GM19452 (cell line): Measurements from ENCODE around the gene TMCC2.
"Not testable (repeated sequence)": the region's sequence is repeated elsewhere in the genome, so short reads cannot be mapped to it uniquely, and the experiment has no call there.

Experiments
- ATAC-seq: cut with Tn5 transposase; IDR thresholded peaks from one replicate; pipeline ENCODE4 v1.9.1; 2021; ENCODE audit not compliant: unreplicated experiment

TMCC2 gene

GRCh38 chr1:205211839-205212536 is 15.8 kb upstream of the TMCC2 start:
- ATAC-seq, result peak; percentile 29

GRCh38 chr1:205214756-205215155 is 13.0 kb upstream of the TMCC2 start:
- no peak for ATAC-seq

DNA sequence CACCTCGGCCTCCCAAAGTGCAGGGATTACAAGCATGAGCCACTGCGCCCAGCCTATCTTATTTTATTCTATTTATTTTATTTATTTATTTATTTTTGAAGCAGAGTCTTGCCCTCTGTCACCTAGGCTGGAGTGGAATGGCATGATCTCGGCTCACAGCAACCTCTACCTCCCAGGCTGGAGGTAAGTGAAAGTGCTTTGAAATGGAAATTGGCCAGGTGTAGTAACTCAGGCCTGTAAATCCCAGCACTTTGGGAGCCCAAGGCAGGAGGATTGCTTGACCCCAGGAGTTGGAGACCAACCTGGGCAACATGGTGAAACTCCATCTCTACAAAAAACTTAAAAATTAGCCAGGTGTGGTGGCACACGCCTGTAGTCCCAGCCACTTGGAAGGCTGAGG is 11.2 kb upstream of the TMCC2 start:
- ATAC-seq, result no peak

GRCh38 chr1:205217418-205217817 is 10.3 kb upstream of the TMCC2 start:
- ATAC-seq, result no peak

DNA sequence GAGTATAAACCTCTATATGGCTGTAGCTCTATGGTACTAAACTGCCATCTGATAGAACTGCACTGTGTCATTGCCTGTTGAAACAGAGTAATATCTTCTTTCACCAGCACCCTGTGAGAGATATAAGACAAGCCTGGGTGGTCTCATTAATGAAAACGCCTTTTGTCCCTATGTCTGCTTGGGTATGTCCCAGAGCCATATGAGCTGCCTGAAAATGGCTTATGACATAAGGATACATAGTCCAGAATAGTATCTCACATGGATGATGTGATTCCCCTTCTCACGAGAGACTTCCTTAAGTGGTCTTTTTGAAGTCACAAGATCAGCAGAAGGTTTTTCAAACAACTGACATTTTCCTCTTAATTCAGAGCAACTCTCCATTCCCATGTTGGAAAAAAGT is 7.3 kb upstream of the TMCC2 start:
- no peak for ATAC-seq

- no peak for ATAC-seq
These were observed 3.0 kb upstream of the TMCC2 start for GRCh38 chr1:205224736-205225135.

DNA sequence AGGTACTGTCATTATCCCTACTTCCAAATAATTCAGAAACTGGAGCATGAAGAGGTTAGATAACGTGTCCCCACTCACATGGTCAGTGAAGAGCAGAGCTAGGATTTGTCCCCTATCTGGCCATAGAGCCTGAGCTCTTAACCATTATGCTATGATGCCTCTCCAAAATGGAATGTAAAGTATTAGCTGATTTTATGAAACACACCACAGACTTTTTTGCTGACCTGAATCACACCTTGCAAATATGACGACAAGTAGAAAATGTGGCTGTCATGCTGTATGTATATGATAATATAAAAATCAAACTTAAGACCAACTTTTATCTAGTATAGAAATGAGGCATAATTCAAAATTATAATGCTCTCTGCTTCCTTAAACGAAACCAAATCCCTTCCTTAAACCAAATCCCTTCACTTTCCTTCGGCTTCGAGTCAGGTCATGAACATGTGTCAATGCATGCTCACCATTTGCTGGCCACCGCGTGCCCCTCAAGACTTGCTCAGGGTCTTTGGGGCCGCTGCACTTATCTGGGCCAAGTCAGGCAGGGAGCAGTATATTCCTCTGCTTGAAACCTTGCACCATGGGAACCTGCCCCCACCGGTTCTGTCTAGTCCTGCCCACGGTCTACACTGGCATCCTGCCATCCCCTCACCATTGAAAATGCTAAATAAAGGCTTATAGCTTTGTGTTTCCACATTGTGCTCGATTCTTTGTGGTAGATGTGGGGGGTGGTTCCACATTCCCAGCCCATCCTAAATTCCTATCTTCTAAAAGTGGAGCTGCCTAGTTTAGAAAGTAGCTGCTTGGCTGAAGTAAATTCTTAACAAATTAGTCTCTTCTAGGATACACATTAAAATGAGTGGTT is 1.6 kb upstream of the TMCC2 start:
- no peak for ATAC-seq

DNA sequence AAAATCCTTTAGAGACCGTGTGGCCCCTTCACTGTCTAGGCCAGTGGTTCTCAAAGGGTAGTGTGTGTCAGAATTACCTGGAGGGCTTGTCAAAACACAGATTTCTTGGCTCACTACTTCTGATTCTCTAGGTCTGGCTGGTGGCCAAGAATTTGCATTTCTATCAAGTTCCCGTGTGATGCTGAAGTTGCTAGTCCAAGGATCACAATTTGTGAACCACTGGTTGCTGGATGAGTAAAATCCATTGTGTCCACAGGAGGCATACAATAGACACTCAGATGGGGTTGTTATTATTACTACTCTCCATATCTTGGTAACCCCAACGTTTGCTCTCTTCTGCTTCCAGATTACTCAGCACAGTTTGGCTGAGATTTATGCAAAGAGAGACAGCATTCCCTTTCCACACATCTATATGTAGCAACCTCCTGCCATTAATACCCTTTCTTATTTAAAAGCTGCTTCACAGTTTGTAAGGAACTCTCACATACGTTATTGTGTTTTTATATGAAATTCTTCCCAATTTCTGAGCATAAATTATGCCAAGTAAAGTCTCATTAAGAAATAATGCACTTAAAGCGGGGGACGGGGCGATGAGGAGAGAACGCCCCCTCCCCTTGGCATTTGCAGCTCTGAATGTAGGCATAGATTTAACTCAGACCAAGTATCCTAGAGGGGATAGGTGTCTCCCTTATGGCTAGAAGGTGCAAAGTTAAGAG is 720 bp upstream of the TMCC2 start:
- no peak for ATAC-seq

GRCh38 chr1:205228093-205228521 is 361 bp downstream of the TMCC2 start:
- no peak for ATAC-seq

GRCh38 chr1:205229399-205229871 is 1.7 kb downstream of the TMCC2 start:
- no peak for ATAC-seq

GRCh38 chr1:205229916-205230700 is 2.4 kb downstream of the TMCC2 start:
- no peak for ATAC-seq

- no peak for ATAC-seq
These were observed 3.2 kb downstream of the TMCC2 start for GRCh38 chr1:205230982-205231381.

DNA sequence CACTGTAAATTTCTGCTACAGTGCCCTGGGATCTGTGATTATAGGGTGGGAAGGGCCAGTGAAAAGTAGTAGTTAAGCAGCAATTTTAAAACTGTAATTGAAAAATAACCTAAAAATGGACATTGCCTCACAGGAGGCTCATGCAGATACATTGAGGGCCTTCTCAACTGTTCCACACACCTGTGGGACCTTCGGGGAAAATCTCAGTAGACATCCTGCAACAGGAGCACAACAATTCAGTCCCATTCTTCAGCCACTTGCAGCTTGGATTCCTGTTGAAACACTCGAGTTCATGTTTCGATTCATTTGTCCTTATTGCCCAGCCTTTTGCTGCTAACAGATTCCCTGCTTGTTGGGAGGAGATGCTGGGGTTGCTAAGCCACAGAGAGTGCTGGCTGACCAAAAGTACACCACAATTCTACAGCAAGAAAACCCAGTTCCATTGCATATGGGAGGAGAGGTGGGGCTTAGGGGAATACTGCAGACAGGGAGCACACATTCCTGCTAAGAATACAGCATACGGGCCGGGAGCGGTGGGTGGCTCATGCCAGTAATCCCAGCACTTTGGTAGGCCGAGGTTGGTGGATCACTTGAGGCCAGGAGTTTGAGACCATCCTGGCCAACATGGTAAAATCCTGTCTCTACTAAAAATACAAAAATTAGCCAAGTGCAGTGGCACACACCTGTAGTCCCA is 4.5 kb downstream of the TMCC2 start:
- no peak for ATAC-seq

DNA sequence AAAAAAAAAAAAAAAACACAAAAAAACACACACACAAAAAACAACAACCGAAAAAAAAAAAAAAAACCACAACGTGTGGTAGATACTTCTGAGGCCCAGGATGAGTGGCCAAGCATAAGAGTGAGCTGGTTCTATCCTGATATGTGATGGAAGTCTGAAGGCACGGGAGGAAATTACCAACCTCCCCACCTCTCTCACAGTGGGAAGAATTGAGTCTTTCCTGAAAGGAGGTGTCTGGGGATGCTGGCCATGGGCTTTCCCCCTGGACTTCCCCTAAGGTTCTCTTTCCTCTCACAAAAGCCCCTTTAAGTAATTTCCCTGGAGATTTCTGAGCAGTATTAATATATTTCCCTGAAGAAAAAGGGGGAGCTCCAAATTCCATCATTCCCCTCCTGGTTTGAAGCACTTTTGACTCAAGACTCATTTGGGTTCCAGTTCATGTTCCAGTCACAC is 5.2 kb downstream of the TMCC2 start:
- ATAC-seq, result no peak

- ATAC-seq, result not testable (repeated sequence)
These were observed 6.2 kb downstream of the TMCC2 start for GRCh38 chr1:205233986-205234385.

GRCh38 chr1:205235951-205236350 is 8.2 kb downstream of the TMCC2 start:
- no peak for ATAC-seq

DNA sequence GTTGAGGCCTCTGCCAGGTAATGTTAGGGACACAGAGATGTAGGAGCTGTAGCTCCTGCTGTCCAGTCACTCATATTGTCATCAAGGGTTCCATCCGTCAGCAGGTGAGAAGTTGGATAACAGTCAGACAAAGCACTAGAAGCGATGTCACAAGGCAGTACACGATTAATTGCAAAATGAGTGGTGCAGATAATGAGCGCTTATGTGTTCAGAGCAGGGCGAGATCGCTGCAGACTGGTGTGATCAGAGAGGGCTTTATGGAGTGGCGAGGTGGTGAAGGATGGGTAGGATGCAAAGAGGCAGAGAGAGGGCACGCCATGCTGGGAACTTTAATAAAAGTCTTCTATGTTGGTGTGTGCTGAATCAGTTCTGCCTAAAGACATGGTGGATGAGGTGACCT is 8.8 kb downstream of the TMCC2 start:
- ATAC-seq, result no peak

DNA sequence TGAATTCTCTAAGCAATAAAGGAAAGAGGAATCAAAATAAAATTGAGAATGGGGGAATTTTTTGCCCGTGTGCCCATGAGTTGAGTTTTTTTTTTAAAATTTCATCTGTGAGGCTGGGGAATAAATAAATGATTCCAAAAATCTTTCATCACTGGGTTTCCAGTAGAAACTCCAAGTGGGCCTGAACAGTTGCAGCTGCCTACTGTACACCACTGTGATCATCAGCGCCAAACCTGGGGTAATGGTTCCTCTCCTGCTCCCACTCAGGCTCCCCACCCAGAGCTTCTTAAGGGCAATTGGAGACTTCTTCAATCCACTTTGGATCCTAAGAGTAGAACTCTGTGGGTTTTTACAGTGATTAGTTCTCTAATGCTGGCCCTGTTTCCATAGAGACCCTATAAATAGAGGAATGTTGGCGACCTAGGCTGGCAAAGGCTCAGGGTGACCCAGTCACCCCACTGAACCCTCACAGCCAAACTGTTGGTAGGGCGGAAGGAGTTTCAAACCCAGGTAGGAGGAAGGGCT is 9.3 kb downstream of the TMCC2 start:
- no peak for ATAC-seq

- no peak for ATAC-seq
These were observed 10.1 kb downstream of the TMCC2 start for GRCh38 chr1:205237526-205238484.
